Uterus (tissue), 4 donors: ENCODE data around the gene CYP4F8. TPM values are rescaled to one million over a fixed set of nuclear protein-coding genes. Genes with fewer than 3 reads are reported as not detected.

Source experiments
- DNase-seq, 2 donors: peaks; one replicate each; pipeline ENCODE4 v3.0.0-alpha.2; 2019 to 2020
- H3K27ac ChIP-seq, 2 donors: fragments of 200-600 bp; sonication (generic); 1 replicate in 1 of 2; 2 replicates in 1 of 2; pipeline ENCODE4 v1.5.1; 2016 to 2018
- H3K27me3 ChIP-seq, 2 donors: fragments of 200-600 bp; sonication (generic); one replicate each; pipeline ENCODE4 v1.5.1; 2018 to 2019; ENCODE audit warnings: control low read depth in 1 of 2
- H3K36me3 ChIP-seq, 2 donors: fragments of 200-600 bp; sonication (generic); one replicate each; pipeline ENCODE4 v1.5.1; 2019; ENCODE audit warnings: control low read depth in 1 of 2
- H3K4me1 ChIP-seq, 2 donors: fragments of 200-600 bp; sonication (generic); one replicate each; pipeline ENCODE4 v1.5.1; 2018 to 2019; ENCODE audit warnings: control low read depth in 1 of 2
- H3K4me3 ChIP-seq, 2 donors: fragments of 200-600 bp; sonication (generic); 1 replicate in 1 of 2; 2 replicates in 1 of 2; pipeline ENCODE4 v1.5.1; 2018 to 2019; ENCODE audit warnings: mild to moderate bottlenecking in 1 of 2
- H3K9me3 ChIP-seq, 2 donors: fragments of 200-600 bp; sonication (generic); one replicate each; pipeline ENCODE4 v1.5.1; 2019; ENCODE audit warnings: control low read depth in 1 of 2
- POLR2A ChIP-seq, 2 donors: fragments of 450-650 bp; IDR thresholded peaks; one replicate each; pipeline ENCODE4 v1.6.1; 2016; ENCODE audit warnings: antibody characterized with exemption in 2 of 2, mild to moderate bottlenecking in 1 of 2, moderate library complexity in 1 of 2
- intact Hi-C: fragments of 100-400 bp; cut with DNase I; formaldehyde crosslinking; loops from one replicate; pipeline ENCODE4 v1.15.1; 2023; ENCODE audit warnings: low total_unique reads
- total RNA-seq, 4 donors: library from RNA; depleted of rRNA in 3 of 4; stranded (reverse); fragments of >200 nt in 3 of 4; gene quantifications; one replicate each; pipeline versions ENCODE4 v1.1.0 to v1.2.4, GENCODE V29; 2014 to 2023
- TF ChIP-seq, protein P1 (sequence below), 4 experiments: fragments of 200-600 bp in 2 of 4; fragments of 450-650 bp in 2 of 4; sonication (generic) in 2 of 4; IDR thresholded peaks; one replicate each; pipeline ENCODE4 v1.5.1; 2016 to 2019; ENCODE audit warnings: antibody characterized with exemption in 4 of 4, mild to moderate bottlenecking in 2 of 4, moderate library complexity in 1 of 4
- donor health status: DM: yes; HTN: yes; CAD: no.

Gene CYP4F8
- total RNA-seq, 4 donors from 2014 or later: 1.5 TPM; not detected in 3

DNA sequence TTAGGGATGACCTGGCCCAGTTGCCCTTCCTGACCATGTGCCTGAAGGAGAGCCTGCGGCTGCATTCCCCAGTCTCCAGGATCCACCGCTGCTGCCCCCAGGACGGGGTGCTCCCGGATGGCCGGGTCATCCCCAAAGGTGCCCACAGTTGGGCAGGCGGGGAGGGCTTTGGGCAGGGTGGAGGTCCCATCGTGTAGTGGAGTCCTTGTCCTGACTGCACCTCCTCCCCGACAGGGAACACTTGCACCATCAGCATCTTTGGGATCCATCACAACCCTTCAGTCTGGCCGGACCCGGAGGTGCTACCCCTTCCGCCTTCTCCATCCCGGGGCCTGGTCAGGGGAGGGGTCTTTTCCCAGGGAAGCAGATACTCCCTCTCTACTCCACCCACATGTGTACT, 31.7 kb upstream of the CYP4F8 start:
- Histone ChIP-seq H3K4me3 (no peak overlapping the region), H3K9me3 (no peaks in the 10 kb centered on the region), H3K4me1 (peaks cover 0 to 3% of the 10 kb centered on the region in 2 donors), H3K36me3 (no peaks in the 10 kb centered on the region), H3K27me3 (peaks cover 0 to 6% of the 10 kb centered on the region in 2 donors), H3K27ac (no peak overlapping the region)
- no peak for DNase-seq
- intact Hi-C loops: no loop called here
- TF ChIP-seq, protein P1, sequence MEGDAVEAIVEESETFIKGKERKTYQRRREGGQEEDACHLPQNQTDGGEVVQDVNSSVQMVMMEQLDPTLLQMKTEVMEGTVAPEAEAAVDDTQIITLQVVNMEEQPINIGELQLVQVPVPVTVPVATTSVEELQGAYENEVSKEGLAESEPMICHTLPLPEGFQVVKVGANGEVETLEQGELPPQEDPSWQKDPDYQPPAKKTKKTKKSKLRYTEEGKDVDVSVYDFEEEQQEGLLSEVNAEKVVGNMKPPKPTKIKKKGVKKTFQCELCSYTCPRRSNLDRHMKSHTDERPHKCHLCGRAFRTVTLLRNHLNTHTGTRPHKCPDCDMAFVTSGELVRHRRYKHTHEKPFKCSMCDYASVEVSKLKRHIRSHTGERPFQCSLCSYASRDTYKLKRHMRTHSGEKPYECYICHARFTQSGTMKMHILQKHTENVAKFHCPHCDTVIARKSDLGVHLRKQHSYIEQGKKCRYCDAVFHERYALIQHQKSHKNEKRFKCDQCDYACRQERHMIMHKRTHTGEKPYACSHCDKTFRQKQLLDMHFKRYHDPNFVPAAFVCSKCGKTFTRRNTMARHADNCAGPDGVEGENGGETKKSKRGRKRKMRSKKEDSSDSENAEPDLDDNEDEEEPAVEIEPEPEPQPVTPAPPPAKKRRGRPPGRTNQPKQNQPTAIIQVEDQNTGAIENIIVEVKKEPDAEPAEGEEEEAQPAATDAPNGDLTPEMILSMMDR (IDR thresholded peaks at IDR 0.05): no peak
- TF ChIP-seq POLR2A (IDR thresholded peaks at IDR 0.05): no peak

GRCh38 chr19:15584095-15584494, 30.9 kb upstream of the CYP4F8 start:
- H3K4me3 ChIP-seq: no peak overlapping the region
- peaks cover 0 to 6% of the 10 kb centered on the region in 2 donors for H3K27me3 ChIP-seq
- no peaks in the 10 kb centered on the region for H3K36me3 ChIP-seq
- no peaks in the 10 kb centered on the region for H3K9me3 ChIP-seq
- TF ChIP-seq POLR2A (IDR thresholded peaks at IDR 0.05): no peak
- TF ChIP-seq, protein P1 (IDR thresholded peaks at IDR 0.05): no peak
- no peak for DNase-seq
- H3K27ac ChIP-seq: no peak overlapping the region
- H3K4me1 ChIP-seq: peaks cover 0 to 3% of the 10 kb centered on the region in 2 donors
- intact Hi-C loops: no loop called here

DNA sequence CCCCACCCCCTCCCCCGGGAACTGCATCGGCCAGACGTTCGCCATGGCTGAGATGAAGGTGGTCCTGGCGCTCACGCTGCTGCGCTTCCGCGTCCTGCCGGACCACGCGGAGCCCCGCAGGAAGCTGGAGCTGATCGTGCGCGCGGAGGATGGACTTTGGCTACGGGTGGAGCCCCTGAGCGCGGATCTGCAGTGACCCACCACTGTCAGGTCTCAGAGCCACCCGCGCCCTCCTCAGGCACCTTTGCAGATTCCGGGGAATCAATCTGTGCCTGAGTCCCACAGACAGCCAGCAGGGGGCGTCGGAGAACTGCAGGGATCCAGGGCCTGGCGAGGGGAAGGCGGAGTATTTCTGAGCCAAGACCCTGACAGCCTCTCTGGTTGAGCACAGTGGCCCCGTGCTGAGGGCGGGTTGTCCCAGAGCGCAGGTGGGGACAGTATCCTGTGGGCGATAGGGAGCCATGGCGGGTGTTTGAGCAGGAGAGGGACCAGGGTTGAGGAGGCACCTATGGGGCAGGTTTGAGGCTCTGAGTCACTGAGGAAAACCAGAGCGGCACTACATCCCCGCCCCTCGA, 30.4 kb upstream of the CYP4F8 start:
- H3K9me3 ChIP-seq: no peaks in the 10 kb centered on the region
- no peak overlapping the region for H3K27ac ChIP-seq
- no peaks in the 10 kb centered on the region for H3K36me3 ChIP-seq
- TF ChIP-seq, protein P1 (IDR thresholded peaks at IDR 0.05): peak; percentile 73 to 83 (median 80)
- no peak for TF ChIP-seq POLR2A (IDR thresholded peaks at IDR 0.05)
- no peak overlapping the region for H3K4me3 ChIP-seq
- H3K27me3 ChIP-seq: peaks cover 0 to 6% of the 10 kb centered on the region in 2 donors
- intact Hi-C loops: no loop called here
- peaks cover 0 to 3% of the 10 kb centered on the region in 2 donors for H3K4me1 ChIP-seq
- peak; percentile 67 to 75 for DNase-seq

DNA sequence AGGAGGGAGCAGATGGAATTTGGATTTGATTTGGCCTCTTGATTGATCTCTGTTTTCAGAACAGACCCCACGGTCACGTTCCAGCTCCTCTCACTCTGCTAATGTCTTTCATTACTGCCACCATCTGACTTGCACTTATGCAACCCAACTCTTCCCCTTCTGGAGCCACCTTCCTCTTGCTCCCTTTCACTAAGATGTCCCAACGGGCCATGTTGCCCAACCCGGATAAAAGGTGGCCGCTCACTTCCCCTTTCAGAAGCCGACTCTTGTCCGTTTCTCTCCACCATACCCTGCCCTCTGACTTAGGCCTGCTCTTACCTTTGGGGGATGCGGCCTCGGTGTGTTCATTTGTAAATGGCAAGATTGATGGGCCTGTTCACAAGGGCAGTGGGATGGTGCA, 27.4 kb upstream of the CYP4F8 start:
- TF ChIP-seq, protein P1 (IDR thresholded peaks at IDR 0.05): no peak
- TF ChIP-seq POLR2A (IDR thresholded peaks at IDR 0.05): no peak
- intact Hi-C loops: no loop called here
- Histone ChIP-seq H3K27ac (no peak overlapping the region), H3K4me1 (peaks cover 0 to 3% of the 10 kb centered on the region in 2 donors), H3K9me3 (no peaks in the 10 kb centered on the region), H3K27me3 (peaks cover 0 to 6% of the 10 kb centered on the region in 2 donors), H3K4me3 (no peak overlapping the region), H3K36me3 (no peaks in the 10 kb centered on the region)
- DNase-seq: no peak

DNA sequence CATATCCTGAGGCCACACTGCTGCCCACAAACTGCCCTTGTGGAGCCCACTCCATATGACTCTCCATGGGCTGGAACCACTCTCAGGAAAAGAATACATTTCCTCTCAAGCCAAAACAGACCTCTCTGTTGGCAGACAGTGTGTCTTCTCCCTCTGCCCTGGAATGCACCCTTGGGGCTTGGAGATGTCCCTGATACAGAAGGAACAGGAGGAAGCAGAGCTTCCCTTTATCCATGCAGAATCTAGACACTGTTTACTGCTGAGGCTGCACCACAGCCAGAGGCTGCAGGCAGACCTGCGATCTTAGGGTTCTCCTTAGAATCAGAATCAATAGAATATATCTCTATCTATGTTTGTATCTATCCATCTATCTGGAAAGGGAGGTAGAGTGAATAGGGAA, 26.8 kb upstream of the CYP4F8 start:
- Histone ChIP-seq H3K4me3 (no peak overlapping the region), H3K27ac (no peak overlapping the region), H3K4me1 (peaks cover 0 to 3% of the 10 kb centered on the region in 2 donors), H3K27me3 (peaks cover 0 to 6% of the 10 kb centered on the region in 2 donors), H3K9me3 (no peaks in the 10 kb centered on the region), H3K36me3 (no peaks in the 10 kb centered on the region)
- DNase-seq: no peak
- no peak for TF ChIP-seq POLR2A (IDR thresholded peaks at IDR 0.05)
- TF ChIP-seq, protein P1 (IDR thresholded peaks at IDR 0.05): no peak
- intact Hi-C loops: no loop called here
